HepG2 (cell line): ENCODE data around the gene RRAS. TPM values are rescaled to one million over a fixed set of nuclear protein-coding genes. Genes with fewer than 3 reads are reported as not detected.

Experiments
- ATAC-seq: fragments of 200-7000 bp; cut with Tn5 transposase; 3 replicates; pipeline ENCODE4 v1.9.1; 2020; ENCODE audit warnings: mild to moderate bottlenecking, moderate library complexity
- BruUV-seq: library from RNA; stranded (reverse); fragments of 400-500 nt; replicated peaks from 2 replicates; lab custom pipeline; 2021; lab: Mats Ljungman, UMichigan
- CTCF ChIA-PET: fragments of 300-600 bp; formaldehyde crosslinking; extraction: SDS; loops from one replicate; lab custom pipeline; 2021; ENCODE audit warnings: low total read pairs, inconsistent platforms, low intra/inter-chr PET ratio; lab: Yijun Ruan, JAX
- POLR2A ChIA-PET: fragments of 350-600 bp; sonication (Branson Sonifier 250); formaldehyde crosslinking; loops from one replicate; lab custom pipeline; 2020; ENCODE audit warnings: antibody characterized with exemption, inconsistent platforms; lab: Yijun Ruan, JAX
- DNase-seq: peaks from one replicate; pipeline ENCODE4 v3.0.0-alpha.2; 2015; ENCODE audit warnings: low spot score
- FAIRE-seq: peaks from 3 replicates; lab custom pipeline; 2011; peaks lifted over from hg19 to GRCh38; lab: Jason Lieb, UNC
- H2AFZ ChIP-seq: one replicate; pipeline ENCODE4 v1.6.1; 2011; ENCODE audit warnings: low read length, inconsistent platforms
- H3K27ac ChIP-seq: fragments of 300-600 bp; 3 replicates; pipeline ENCODE4 v1.8.0; 2011; ENCODE audit warnings: mixed run types, mild to moderate bottlenecking, mixed read lengths, low read length, inconsistent platforms; ENCODE audit not compliant: insufficient read depth; ENCODE audit errors: extremely low read length
- H3K27me3 ChIP-seq, 2 experiments: fragments of 200-600 bp in 1 of 2; 2 replicates in 1 of 2; 3 replicates in 1 of 2; pipeline versions ENCODE4 v1.6.0 to v1.8.0; 2011; ENCODE audit warnings: low read length in 2 of 2, mild to moderate bottlenecking in 2 of 2, moderate library complexity in 2 of 2, inconsistent platforms in 1 of 2; ENCODE audit not compliant: insufficient read depth in 2 of 2, control insufficient read depth in 1 of 2
- H3K36me3 ChIP-seq, 2 experiments: fragments of 200-600 bp in 1 of 2; replicated peaks in 1 of 2; 2 replicates in 1 of 2; 3 replicates in 1 of 2; pipeline versions ENCODE4 v1.5.1 to v1.8.0; 2011; ENCODE audit warnings: low read length in 2 of 2, inconsistent platforms in 1 of 2; ENCODE audit not compliant: insufficient read depth in 2 of 2, control insufficient read depth in 1 of 2
- H3K4me1 ChIP-seq: 2 replicates; pipeline ENCODE4 v1.5.1; 2012; ENCODE audit warnings: low read length, inconsistent platforms; ENCODE audit not compliant: insufficient read depth
- H3K4me2 ChIP-seq: 2 replicates; pipeline ENCODE4 v1.6.0; 2011; ENCODE audit warnings: low read depth, low read length, inconsistent platforms
- H3K4me3 ChIP-seq, 3 experiments: fragments of 200-600 bp in 1 of 3; sonication (generic), shearing (Covaris generic) in 1 of 3; replicated peaks in 1 of 3; 2 replicates each; pipeline ENCODE4 v1.5.1; 2011 to 2016; ENCODE audit warnings: low read length in 3 of 3, inconsistent platforms in 2 of 3, low read depth in 2 of 3, mild to moderate bottlenecking in 2 of 3, control low read depth in 1 of 3, mixed read lengths in 1 of 3; ENCODE audit not compliant: insufficient read depth in 1 of 3
- H3K79me2 ChIP-seq: one replicate; pipeline ENCODE4 v1.6.1; 2011; ENCODE audit warnings: low read length, inconsistent platforms; ENCODE audit not compliant: insufficient read depth
- H3K9ac ChIP-seq: 2 replicates; pipeline ENCODE4 v1.6.0; 2011; ENCODE audit warnings: mild to moderate bottlenecking, low read depth, low read length, inconsistent platforms; ENCODE audit not compliant: insufficient read depth
- H3K9me3 ChIP-seq: 2 replicates; pipeline ENCODE4 v1.5.1; 2012; ENCODE audit warnings: mild to moderate bottlenecking, low read length
- H4K20me1 ChIP-seq: 2 replicates; pipeline ENCODE4 v1.6.0; 2011; ENCODE audit warnings: inconsistent platforms, mild to moderate bottlenecking, low read length, moderate library complexity; ENCODE audit not compliant: insufficient read depth
- DR1 ChIP-seq: sonication (generic); formaldehyde crosslinking; IDR thresholded peaks from 2 replicates; pipeline ENCODE4 v1.8.0; 2021; ENCODE audit warnings: mild to moderate bottlenecking, missing genetic modification reagents, inconsistent platforms
- NAIF1 ChIP-seq: sonication (generic); formaldehyde crosslinking; IDR thresholded peaks from 2 replicates; pipeline ENCODE4 v1.5.0; 2020; ENCODE audit warnings: mild to moderate bottlenecking, missing genetic modification reagents, borderline replicate concordance
- NR2F2 ChIP-seq: IDR thresholded peaks from 2 replicates; pipeline ENCODE4 v1.6.1; 2012; ENCODE audit warnings: low read depth, inconsistent platforms, borderline replicate concordance
- ZFP90 ChIP-seq: sonication (generic); formaldehyde crosslinking; IDR thresholded peaks from 2 replicates; pipeline ENCODE4 v1.8.0; 2022; ENCODE audit warnings: missing genetic modification reagents, mild to moderate bottlenecking, inconsistent platforms, borderline replicate concordance
- ZNF337 ChIP-seq: sonication (generic); formaldehyde crosslinking; IDR thresholded peaks from 2 replicates; pipeline ENCODE4 v1.5.1; 2020; ENCODE audit warnings: missing genetic modification reagents, low read depth, mild to moderate bottlenecking, borderline replicate concordance
- ZNF430 ChIP-seq: sonication (generic); formaldehyde crosslinking; IDR thresholded peaks from 2 replicates; pipeline ENCODE4 v1.9.0; 2021; ENCODE audit warnings: mild to moderate bottlenecking, missing genetic modification reagents
- ZNF558 ChIP-seq: sonication (generic); formaldehyde crosslinking; IDR thresholded peaks from 2 replicates; pipeline ENCODE4 v1.9.0; 2022; ENCODE audit warnings: mild to moderate bottlenecking, missing genetic modification reagents, borderline replicate concordance
- ZNF720 ChIP-seq: sonication (generic); formaldehyde crosslinking; IDR thresholded peaks from 2 replicates; pipeline ENCODE4 v1.4.0; 2020; ENCODE audit warnings: missing genetic modification reagents
- WGBS: methylation state at CpG from one replicate; pipeline ENCODE4 v1.1.6; 2017; ENCODE audit warnings: low lambda C conversion rate; 5-methylcytosine and 5-hydroxymethylcytosine counted together
- in situ Hi-C: cut with HindIII; loops from 2 replicates; pipeline ENCODE4 v1.10.0; 2017; ENCODE audit warnings: low pct_unique_long_range_greater_than_20kb; ENCODE audit not compliant: extremely low pct_ligation_motif_present
- intact Hi-C: fragments of 100-400 bp; cut with micrococcal nuclease; formaldehyde crosslinking; loops from one replicate; pipeline ENCODE4 v1.10.0; 2022; ENCODE audit not compliant: unreplicated experiment
- polyA plus RNA-seq, 8 experiments: library from polyadenylated mRNA; depleted of rRNA in 3 of 8; stranded (reverse) in 7 of 8; unstranded in 1 of 8; fragments of >200 nt; fragmentation: Illumina TruSeq in 4 of 8; extraction: Trizol in 4 of 8; gene quantifications; 2 replicates each; pipeline versions ENCODE4 v1.2.1 to v1.2.3, GENCODE V29; 2011 to 2016; ENCODE audit warnings: low read depth in 4 of 8, missing spikeins in 1 of 8, mixed read lengths in 1 of 8; ENCODE audit not compliant: insufficient read depth in 1 of 8
- total RNA-seq, 5 experiments: library from RNA; depleted of rRNA; stranded (reverse); fragments of >200 nt; fragmentation: Illumina TruSeq; extraction: Trizol; gene quantifications; 2 replicates each; pipeline ENCODE4 v1.2.3, GENCODE V29; 2016; ENCODE audit warnings: low read depth in 1 of 5
- TF ChIP-seq, protein P1 (sequence below): sonication (generic); formaldehyde crosslinking; IDR thresholded peaks from 2 replicates; pipeline ENCODE4 v1.5.1; 2020; ENCODE audit warnings: missing genetic modification reagents, mild to moderate bottlenecking, borderline replicate concordance
- TF ChIP-seq, protein P2 (sequence below): sonication (generic); formaldehyde crosslinking; IDR thresholded peaks from 2 replicates; pipeline ENCODE4 v1.5.0; 2020; ENCODE audit warnings: mild to moderate bottlenecking, missing genetic modification reagents
- TF ChIP-seq, protein P3 (sequence below): IDR thresholded peaks from 2 replicates; pipeline ENCODE4 v1.6.1; 2016; ENCODE audit warnings: missing genetic modification reagents, missing compliant biosample characterization

The RRAS gene
- total and polyA plus RNA-seq, 2 of the 13 experiments (the other 11 are each of a cell fraction or from before 2014, with no cell fraction given), result 1.5 to 12.0 TPM

DNA sequence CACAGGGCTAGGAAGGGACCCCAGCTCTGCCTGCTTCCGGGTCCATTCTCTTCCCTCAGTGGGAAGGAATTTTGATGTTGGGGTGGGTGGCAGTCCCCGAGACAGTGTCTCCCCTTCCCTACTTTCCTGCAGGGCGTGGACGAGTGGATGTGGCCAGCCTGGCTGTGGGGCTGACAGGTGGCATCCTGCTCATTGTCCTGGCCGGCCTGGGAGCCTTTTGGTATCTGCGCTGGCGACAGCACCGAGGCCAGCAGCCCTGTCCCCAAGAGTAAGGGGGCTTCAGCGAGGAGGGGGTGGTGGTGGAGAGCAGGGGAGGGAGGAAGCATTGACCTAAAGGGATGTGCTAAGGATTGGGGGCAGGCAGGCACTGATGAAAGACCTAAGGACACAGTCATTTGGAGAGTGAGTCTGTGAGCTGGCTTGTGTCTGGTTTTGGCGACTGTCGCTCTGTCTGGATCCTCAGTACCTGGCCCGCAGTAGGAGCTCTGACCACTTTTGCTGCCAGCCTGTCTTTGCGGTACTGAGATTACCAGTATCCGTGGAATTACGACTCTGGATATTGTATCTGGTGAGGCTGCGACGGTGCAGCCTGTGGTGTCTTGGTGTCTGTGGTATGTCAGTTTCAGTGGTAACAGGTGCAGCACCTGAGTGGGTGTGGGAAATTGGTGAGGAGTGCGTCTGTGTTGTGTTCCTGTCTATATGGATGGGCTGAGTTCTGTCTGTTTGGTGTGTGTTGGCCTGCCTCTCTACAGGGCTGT lies 51.4 kb downstream of the RRAS start:
- 58% methylated on average over 10 of the region's 18 CpGs for WGBS
- ChIA-PET CTCF (no interaction called here), POLR2A (interaction anchor here (0.5 to 4.2 kb wide), 4 partner anchors 8 to 88 kb away, joined by 3 to 58 read pairs (median 19); partner anchors contain the start of genes NOSIP, PRMT1, PRRG2 and RRAS)
- Histone ChIP-seq H2AFZ (no peak overlapping the region), H3K9ac (no peak overlapping the region), H3K36me3 (peaks cover 0 to under 1% of the 10 kb centered on the region in 2 experiments; a peak in 2 of 5 replicates), H3K4me2 (no peak overlapping the region), H3K27me3 (no peaks in the 10 kb centered on the region; a peak in 1 of 5 replicates), H3K79me2 (peaks cover 12% of the 10 kb centered on the region), H3K27ac (no peak overlapping the region), H4K20me1 (0 out of 2 replicates have a peak, but pooled peaks cover 2% of the 10 kb centered on the region), H3K4me1 (peaks cover 34% of the 10 kb centered on the region), H3K4me3 (no peak overlapping the region), H3K9me3 (no peaks in the 10 kb centered on the region)
- in situ Hi-C loops (no loop called here), intact Hi-C loops (no loop called here)
- no TSS peak for BruUV-seq
- ATAC-seq, result no peak
- TF ChIP-seq ZNF720 (CRISPR knock-in tag), result no peak
- no peak for TF ChIP-seq ZFP90 (CRISPR knock-in tag)
- no peak for TF ChIP-seq ZNF558 (CRISPR knock-in tag)
- TF ChIP-seq ZNF337 (CRISPR knock-in tag), result no peak
- no peak for TF ChIP-seq ZNF430 (CRISPR knock-in tag)
- TF ChIP-seq NAIF1 (CRISPR knock-in tag), result no peak
- no peak for TF ChIP-seq DR1 (CRISPR knock-in tag)
- TF ChIP-seq, protein P1, sequence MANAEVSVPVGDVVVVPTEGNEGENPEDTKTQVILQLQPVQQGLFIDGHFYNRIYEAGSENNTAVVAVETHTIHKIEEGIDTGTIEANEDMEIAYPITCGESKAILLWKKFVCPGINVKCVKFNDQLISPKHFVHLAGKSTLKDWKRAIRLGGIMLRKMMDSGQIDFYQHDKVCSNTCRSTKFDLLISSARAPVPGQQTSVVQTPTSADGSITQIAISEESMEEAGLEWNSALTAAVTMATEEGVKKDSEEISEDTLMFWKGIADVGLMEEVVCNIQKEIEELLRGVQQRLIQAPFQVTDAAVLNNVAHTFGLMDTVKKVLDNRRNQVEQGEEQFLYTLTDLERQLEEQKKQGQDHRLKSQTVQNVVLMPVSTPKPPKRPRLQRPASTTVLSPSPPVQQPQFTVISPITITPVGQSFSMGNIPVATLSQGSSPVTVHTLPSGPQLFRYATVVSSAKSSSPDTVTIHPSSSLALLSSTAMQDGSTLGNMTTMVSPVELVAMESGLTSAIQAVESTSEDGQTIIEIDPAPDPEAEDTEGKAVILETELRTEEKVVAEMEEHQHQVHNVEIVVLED, result no peak
- TF ChIP-seq, protein P2, sequence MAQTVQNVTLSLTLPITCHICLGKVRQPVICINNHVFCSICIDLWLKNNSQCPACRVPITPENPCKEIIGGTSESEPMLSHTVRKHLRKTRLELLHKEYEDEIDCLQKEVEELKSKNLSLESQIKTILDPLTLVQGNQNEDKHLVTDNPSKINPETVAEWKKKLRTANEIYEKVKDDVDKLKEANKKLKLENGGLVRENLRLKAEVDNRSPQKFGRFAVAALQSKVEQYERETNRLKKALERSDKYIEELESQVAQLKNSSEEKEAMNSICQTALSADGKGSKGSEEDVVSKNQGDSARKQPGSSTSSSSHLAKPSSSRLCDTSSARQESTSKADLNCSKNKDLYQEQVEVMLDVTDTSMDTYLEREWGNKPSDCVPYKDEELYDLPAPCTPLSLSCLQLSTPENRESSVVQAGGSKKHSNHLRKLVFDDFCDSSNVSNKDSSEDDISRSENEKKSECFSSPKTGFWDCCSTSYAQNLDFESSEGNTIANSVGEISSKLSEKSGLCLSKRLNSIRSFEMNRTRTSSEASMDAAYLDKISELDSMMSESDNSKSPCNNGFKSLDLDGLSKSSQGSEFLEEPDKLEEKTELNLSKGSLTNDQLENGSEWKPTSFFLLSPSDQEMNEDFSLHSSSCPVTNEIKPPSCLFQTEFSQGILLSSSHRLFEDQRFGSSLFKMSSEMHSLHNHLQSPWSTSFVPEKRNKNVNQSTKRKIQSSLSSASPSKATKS (CRISPR knock-in tag), result no peak
- TF ChIP-seq, protein P3, sequence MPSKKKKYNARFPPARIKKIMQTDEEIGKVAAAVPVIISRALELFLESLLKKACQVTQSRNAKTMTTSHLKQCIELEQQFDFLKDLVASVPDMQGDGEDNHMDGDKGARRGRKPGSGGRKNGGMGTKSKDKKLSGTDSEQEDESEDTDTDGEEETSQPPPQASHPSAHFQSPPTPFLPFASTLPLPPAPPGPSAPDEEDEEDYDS, result no peak
- no peak for TF ChIP-seq NR2F2
- no peak for FAIRE-seq
- DNase-seq, result no peak
